Measurements from ENCODE around the gene GLI3.

The GLI3 gene

GRCh38 chr7:42070068-42070467 lies 166.9 kb downstream of the GLI3 start:
- H3K27ac ChIP-seq: peak overlapping the region; percentile 38; the same call in 1 of the 2 replicates
- TF ChIP-seq CTCF (conservative IDR thresholded peaks at IDR 0.05): no peak

GRCh38 chr7:42069590-42069989 lies 167.4 kb downstream of the GLI3 start:
- H3K27ac ChIP-seq: peak overlapping the region; percentile 38; the same call in 1 of the 2 replicates
- no peak for TF ChIP-seq CTCF (conservative IDR thresholded peaks at IDR 0.05)

- TF ChIP-seq CTCF (conservative IDR thresholded peaks at IDR 0.05): no peak
- peak overlapping the region; percentile 38; the same call in 1 of the 2 replicates for H3K27ac ChIP-seq
These were observed 168.3 kb downstream of the GLI3 start for GRCh38 chr7:42068554-42069280.

GRCh38 chr7:42065942-42066341 lies 171.1 kb downstream of the GLI3 start:
- no peak overlapping the region for H3K27ac ChIP-seq
- no peak for TF ChIP-seq CTCF (conservative IDR thresholded peaks at IDR 0.05)

GRCh38 chr7:42065015-42065414 lies 172.0 kb downstream of the GLI3 start:
- no peak for TF ChIP-seq CTCF (conservative IDR thresholded peaks at IDR 0.05)
- H3K27ac ChIP-seq: no peak overlapping the region

GRCh38 chr7:42064534-42064933 lies 172.5 kb downstream of the GLI3 start:
- no peak overlapping the region for H3K27ac ChIP-seq
- TF ChIP-seq CTCF (conservative IDR thresholded peaks at IDR 0.05): no peak

GRCh38 chr7:42059275-42059674 lies 177.7 kb downstream of the GLI3 start:
- TF ChIP-seq CTCF (conservative IDR thresholded peaks at IDR 0.05): no peak
- H3K27ac ChIP-seq: no peak overlapping the region

Data from VCaP (cell line).